Nucleus accumbens (tissue), 56 donors: ENCODE data around the gene TUBA1C.
"Not testable (repeated sequence)": the region's sequence is repeated elsewhere in the genome, so short reads cannot be mapped to it uniquely, and the experiment has no call there.

Experiments
- DNase-seq, 56 donors: peaks; one replicate each; lab custom pipeline; 2025; lab: John Stamatoyannopoulos, UW

Gene TUBA1C

DNA sequence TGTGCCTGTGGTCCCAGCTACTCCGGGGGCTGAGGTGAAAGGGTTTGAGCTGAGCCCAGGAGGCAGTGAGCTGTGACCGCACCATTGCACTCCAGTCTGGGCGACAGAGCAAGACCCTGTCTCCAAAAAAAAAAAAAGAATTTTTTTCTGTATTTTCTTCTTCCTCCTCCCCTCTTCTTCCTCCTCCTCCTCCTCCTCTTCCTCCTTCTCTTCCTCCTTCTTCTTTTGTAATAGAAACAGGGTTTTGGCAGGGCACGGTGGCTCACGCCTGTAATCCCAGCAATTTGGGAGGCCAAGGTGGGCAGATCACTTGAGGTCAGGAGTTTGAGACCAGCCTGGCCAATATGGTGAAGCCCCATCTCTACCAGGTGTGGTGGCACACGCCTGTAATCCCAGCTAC, 15.7 kb downstream of the TUBA1C start:
- not testable (repeated sequence) for DNase-seq

GRCh38 chr12:49282302-49282701, 17.4 kb downstream of the TUBA1C start:
- no peak for DNase-seq

DNA sequence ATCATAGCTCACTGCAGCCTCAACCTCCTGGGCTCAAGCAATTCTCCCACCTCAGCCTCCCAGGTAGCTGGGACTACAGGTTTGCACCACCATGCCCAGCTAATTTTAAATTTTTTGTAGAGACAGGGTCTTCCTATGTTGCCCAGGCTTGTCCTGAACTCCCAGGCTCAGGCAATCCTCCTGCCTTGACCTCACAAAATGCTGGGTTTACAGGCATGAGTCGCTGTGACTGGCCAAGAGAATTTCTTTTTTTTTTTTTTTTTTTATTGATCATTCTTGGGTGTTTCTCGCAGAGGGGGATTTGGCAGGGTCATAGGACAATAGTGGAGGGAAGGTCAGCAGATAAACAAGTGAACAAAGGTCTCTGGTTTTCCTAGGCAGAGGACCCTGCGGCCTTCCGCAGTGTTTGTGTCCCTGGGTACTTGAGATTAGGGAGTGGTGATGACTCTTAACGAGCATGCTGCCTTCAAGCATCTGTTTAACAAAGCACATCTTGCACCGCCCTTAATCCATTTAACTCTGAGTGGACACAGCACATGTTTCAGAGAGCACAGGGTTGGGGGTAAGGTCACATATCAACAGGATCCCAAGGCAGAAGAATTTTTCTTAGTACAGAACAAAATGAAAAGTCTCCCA, 18.0 kb downstream of the TUBA1C start:
- not testable (repeated sequence) for DNase-seq

DNA sequence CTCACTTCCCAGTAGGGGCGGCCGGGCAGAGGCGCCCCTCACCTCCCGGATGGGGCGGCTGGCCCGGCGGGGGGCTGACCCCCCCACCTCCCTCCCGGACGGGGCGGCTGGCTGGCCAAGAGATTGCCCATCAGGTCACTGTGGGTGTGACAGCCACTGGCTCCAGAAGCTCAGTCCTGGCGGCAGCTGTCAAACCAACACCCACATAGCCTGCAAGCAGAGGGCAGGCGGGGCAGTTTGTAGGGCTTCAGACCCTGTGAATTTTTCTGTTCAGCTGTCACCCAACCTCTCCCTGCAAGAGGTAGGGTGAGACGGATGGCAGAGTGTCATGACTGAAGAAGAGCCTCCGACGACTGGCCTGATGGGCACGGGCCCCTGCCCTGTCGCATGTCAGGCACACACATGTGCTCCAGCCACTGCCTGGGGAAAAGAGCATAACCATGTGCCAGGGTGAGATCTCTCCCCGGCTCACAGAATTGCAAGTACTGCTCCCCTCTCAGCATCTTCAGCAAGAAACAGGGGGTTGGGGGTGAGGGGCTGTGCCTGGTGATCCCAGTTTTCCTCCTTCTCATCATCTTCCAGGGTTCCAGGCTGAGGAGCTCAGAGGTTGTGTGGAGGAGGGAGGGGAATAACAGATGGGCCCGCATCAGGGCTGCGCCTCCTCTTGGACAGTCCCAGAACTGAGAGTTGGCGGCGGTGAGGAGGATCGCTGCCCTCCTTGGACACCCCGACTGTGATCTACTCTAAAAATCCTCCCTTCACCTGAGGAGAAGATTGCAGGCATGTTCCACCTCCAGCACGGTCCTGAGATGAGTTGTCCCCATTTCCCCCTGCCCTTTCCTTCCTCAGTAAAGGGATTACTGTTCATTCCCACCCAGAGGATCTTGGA, 18.9 kb downstream of the TUBA1C start:
- no peak for DNase-seq

- DNase-seq = no peak
Observed at GRCh38 chr12:49284672-49285071, 19.8 kb downstream of the TUBA1C start.

- no peak for DNase-seq
Observed at GRCh38 chr12:49287876-49288275, 23.0 kb downstream of the TUBA1C start.

DNA sequence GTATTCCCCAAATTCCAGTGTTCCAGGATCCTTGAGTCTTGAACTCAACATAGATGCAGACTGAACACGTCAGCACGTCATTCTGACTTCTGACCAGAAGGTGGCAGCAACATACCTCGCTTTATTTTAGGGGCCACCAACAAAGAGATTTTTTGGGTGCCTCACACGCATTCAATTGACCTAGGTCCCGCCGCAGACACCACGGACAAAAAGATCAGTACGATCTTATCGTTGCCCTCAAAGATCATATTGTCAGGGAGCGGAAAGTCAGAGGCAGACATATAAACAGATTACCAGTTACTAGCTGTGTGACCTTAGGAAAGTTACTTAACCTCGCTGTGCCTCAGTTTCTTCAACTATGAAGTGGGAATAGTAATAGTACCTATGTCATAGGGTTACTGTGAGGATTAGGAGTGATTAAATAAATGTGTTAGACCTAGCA, 23.6 kb downstream of the TUBA1C start:
- DNase-seq = peak in 30 of 56 donors; percentile 4 to 67 (median 22)

- DNase-seq = no peak
Observed at GRCh38 chr12:49288922-49289555, 24.2 kb downstream of the TUBA1C start.

DNA sequence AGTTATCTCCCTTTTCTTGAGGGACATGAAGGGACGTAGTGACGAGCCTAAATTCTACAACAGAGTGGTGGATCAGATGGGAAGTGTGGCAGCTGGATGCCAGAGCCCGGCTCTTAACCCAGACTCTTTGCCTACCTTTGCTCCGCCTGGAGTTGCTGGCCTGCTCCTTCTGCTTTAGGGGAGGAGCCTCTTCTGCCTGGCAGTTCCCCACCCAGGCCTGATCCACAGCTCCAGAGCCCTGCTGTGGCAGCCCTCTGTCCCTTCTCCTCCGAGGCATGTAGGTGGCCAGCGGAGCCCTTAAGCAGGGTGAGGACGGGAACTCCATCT, 27.8 kb downstream of the TUBA1C start:
- DNase-seq = no peak

DNA sequence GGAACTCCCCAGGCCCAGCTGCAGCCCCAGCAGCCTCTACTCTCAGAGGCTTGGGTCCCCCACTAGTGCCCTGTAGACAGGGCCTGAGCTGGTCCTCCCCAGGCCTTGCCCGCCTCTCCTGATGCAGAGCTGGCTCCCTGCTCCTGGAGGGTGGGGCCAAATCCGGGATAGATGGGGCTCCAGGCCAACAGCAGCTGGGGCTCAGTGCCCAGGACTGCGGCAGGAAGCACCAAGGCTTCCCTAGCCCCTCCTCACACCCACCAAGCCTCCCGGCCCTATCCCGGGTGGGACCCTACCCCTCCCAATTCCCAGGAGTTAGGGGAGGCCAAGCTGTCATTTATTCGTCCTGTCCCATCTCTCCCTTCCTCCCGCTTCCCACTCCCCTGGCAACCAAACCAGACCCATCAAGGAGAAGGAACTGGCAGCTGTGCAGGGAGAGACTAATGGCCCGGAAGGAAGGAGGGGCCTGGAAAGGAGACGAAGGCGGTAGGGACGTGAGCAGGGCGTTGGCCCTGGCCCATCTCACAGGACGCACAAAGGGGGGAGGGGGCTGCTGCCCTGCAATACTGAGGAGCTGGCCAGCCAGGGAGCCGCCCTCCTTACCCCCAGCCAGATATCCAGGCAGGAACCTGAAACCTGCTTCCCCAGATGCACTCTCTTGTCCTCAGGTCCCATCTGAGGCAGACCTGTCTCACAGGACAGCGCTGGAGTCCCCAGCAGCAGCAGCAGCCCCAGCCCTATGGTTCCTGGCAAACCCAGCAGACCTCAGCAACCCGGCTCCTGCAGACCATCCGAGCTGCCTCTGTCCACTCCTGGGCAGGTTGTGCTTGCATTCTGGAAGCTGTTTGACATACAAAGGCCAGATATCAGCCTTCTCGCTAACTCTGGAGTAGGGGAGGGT, 28.4 kb downstream of the TUBA1C start:
- DNase-seq = peak in 11 of 56 donors; percentile 5 to 41 (median 14)

GRCh38 chr12:49294086-49294803, 29.4 kb downstream of the TUBA1C start:
- DNase-seq = no peak

GRCh38 chr12:49294804-49295081, 29.9 kb downstream of the TUBA1C start:
- DNase-seq = no peak

DNA sequence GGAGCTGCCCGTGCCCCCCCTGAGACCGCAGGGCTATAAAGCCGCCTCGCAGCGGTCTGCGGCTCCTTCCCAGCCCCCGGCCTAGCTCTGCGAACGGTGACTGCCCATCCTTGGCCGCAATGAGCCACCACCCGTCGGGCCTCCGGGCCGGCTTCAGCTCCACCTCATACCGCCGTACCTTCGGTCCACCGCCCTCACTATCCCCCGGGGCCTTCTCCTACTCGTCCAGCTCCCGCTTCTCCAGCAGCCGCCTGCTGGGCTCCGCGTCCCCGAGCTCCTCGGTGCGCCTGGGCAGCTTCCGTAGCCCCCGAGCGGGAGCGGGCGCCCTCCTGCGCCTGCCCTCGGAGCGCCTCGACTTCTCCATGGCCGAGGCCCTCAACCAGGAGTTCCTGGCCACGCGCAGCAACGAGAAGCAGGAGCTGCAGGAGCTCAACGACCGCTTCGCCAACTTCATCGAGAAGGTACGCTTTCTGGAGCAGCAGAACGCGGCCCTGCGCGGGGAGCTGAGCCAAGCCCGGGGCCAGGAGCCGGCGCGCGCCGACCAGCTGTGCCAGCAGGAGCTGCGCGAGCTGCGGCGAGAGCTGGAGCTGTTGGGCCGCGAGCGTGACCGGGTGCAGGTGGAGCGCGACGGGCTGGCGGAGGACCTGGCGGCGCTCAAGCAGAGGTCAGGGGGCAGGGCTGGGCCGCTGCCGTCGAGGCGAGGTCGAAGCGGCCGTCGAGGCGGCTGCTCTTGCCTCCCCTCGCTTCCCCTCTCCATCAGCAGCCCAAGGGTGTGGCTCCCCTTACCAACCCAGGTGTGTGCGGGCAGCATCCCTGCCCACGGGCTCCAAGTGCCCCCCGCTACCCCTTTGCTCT, 30.4 kb downstream of the TUBA1C start, which contains the start of gene PRPH:
TSS of gene PRPH (plus strand) at position 66 of the 855 bp plus-strand sequence. CDS start at position 120, 54 bp downstream.
- no peak for DNase-seq

DNA sequence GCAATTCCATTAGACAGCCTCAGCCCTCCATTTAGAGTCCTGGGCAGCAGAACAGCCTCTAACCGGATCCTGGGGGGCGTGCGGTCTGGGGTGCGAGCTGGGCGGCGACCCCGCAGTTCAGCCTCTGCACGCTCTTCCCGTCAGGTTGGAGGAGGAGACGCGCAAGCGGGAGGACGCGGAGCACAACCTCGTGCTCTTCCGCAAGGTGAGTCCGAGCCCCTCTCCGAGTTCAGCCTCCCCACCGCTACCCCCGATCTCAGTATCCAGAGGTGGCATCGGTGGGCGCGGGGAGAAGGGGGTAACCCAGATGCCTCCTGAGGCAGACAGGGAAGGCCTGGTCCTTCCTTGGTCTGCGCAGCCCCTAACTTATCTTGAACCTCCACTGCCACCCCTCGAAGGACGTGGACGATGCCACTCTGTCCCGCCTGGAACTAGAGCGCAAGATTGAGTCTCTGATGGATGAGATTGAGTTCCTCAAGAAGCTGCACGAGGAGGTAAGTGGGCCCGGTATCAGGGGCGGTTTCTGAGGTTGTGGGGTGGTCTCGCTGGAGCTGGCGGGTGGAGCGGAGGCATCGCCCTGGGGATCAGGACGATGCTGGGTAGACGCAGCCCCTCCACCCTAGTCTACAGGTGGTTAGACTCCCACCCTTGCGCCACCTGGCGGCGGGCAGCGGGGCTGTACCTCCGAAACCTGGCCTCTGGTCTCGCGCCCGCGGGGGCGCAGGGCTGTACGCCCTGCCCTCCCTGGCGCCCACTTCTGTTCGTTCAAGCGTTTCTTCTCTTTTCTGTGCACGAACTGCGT, 31.4 kb downstream of the TUBA1C start:
- peak in 2 of 56 donors; percentile 15 to 24 for DNase-seq

GRCh38 chr12:49296836-49297694, 32.2 kb downstream of the TUBA1C start:
- DNase-seq = no peak

GRCh38 chr12:49297695-49298060, 32.8 kb downstream of the TUBA1C start:
- DNase-seq = no peak

DNA sequence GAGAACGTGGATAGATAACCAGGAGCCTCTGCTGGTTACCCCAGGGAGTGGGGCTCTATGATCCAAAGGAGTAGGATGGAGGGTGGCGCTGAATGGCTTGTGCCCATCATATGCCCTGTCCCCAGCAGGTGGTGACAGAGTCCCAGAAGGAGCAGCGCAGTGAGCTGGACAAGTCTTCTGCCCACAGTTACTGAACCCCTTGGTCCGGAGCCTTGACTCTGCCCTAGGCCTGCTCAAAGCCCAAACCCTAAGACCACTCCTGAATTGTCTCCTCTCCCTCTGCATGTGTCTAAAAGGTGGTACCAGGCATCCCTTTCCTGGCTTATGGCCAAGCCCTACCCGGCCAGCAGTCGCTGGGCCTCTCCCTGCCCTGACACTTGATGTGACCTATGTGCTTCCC, 33.3 kb downstream of the TUBA1C start:
- no peak for DNase-seq
